H1 (cell line): ENCODE data around the gene TEAD4. TPM values are rescaled to one million over a fixed set of nuclear protein-coding genes. Genes with fewer than 3 reads are reported as not detected.
A peak's percentile ranks its signal among the peaks of the same experiment; 100 is the strongest.

Source experiments
- CTCF ChIA-PET: fragments of 300-600 bp; sonication (Branson Sonifier 250); formaldehyde crosslinking; loops from one replicate; lab custom pipeline; 2021; ENCODE audit not compliant: partially characterized antibody; lab: Charles Lee
- POLR2A ChIA-PET: fragments of 300-600 bp; sonication (Branson Sonifier 250); formaldehyde crosslinking; loops from one replicate; lab custom pipeline; 2021; ENCODE audit warnings: inconsistent platforms; ENCODE audit not compliant: partially characterized antibody; lab: Charles Lee
- DNase-seq, 2 experiments: peaks; one replicate each; pipeline versions ENCODE4 v3.0.0 to v3.0.0-alpha.2; 2010 to 2022; ENCODE audit warnings: low spot score in 2 of 2, low read depth in 1 of 2, mixed read lengths in 1 of 2
- FAIRE-seq: peaks from 2 replicates; lab custom pipeline; 2011; peaks lifted over from hg19 to GRCh38; lab: Jason Lieb, UNC
- H2AFZ ChIP-seq: 2 replicates; pipeline ENCODE4 v1.8.1; 2012; ENCODE audit warnings: low read length, inconsistent platforms
- H2AK5ac ChIP-seq: 2 replicates; pipeline ENCODE4 v1.6.1; 2013; ENCODE audit warnings: low read depth, low read length
- H2BK120ac ChIP-seq: replicated peaks from 2 replicates; pipeline ENCODE3; 2013; ENCODE audit warnings: low read depth, low read length, inconsistent platforms
- H2BK12ac ChIP-seq: 2 replicates; pipeline ENCODE4 v1.6.1; 2013; ENCODE audit warnings: low read depth, low read length
- H2BK15ac ChIP-seq: 2 replicates; pipeline ENCODE4 v1.6.1; 2013; ENCODE audit warnings: low read length
- H2BK20ac ChIP-seq: 2 replicates; pipeline ENCODE4 v1.6.1; 2013; ENCODE audit warnings: low read length
- H2BK5ac ChIP-seq: 2 replicates; pipeline ENCODE4 v1.6.1; 2013; ENCODE audit warnings: low read depth, low read length
- H3K14ac ChIP-seq: 2 replicates; pipeline ENCODE4 v1.6.1; 2013; ENCODE audit warnings: inconsistent platforms; ENCODE audit not compliant: insufficient read length
- H3K18ac ChIP-seq: 2 replicates; pipeline ENCODE4 v1.6.1; 2013; ENCODE audit warnings: low read length; ENCODE audit errors: extremely low read depth
- H3K23ac ChIP-seq: 2 replicates; pipeline ENCODE4 v1.6.1; 2013; ENCODE audit warnings: inconsistent platforms; ENCODE audit not compliant: insufficient read length
- H3K23me2 ChIP-seq: 2 replicates; pipeline ENCODE4 v1.6.1; 2013; ENCODE audit warnings: low read depth, low read length
- H3K27ac ChIP-seq: 2 replicates; pipeline ENCODE4 v1.6.1; 2011; ENCODE audit warnings: low read depth, low read length, inconsistent platforms
- H3K27me3 ChIP-seq, 4 experiments: replicated peaks in 1 of 4; 1 replicate in 1 of 4; 2 replicates in 3 of 4; pipeline versions ENCODE4 v1.6.1 to v1.8.1; 2011 to 2013; ENCODE audit warnings: low read length in 3 of 4, mild to moderate bottlenecking in 3 of 4, inconsistent platforms in 2 of 4, mixed read lengths in 2 of 4, moderate library complexity in 1 of 4; ENCODE audit not compliant: control insufficient read depth in 3 of 4, insufficient read depth in 3 of 4; ENCODE audit errors: extremely low read depth in 1 of 4
- H3K36me3 ChIP-seq, 4 experiments: 2 replicates each; pipeline versions ENCODE4 v1.6.1 to v1.8.1; 2011 to 2013; ENCODE audit warnings: mild to moderate bottlenecking in 4 of 4, low read length in 3 of 4, moderate library complexity in 2 of 4, control low read depth in 1 of 4, inconsistent platforms in 1 of 4; ENCODE audit not compliant: insufficient read depth in 4 of 4, control insufficient read depth in 2 of 4
- H3K4ac ChIP-seq: replicated peaks from 2 replicates; pipeline ENCODE3; 2013; ENCODE audit warnings: low read length, low read depth, mixed read lengths, inconsistent platforms; ENCODE audit not compliant: insufficient read length
- H3K4me1 ChIP-seq, 4 experiments: replicated peaks in 1 of 4; 1 replicate in 1 of 4; 2 replicates in 3 of 4; pipeline versions ENCODE4 v1.6.1 to v1.8.1; 2011 to 2013; ENCODE audit warnings: low read length in 3 of 4, inconsistent platforms in 2 of 4, mixed read lengths in 1 of 4; ENCODE audit not compliant: insufficient read depth in 4 of 4, control insufficient read depth in 3 of 4
- H3K4me2 ChIP-seq, 2 experiments: 2 replicates each; pipeline versions ENCODE4 v1.6.1 to v1.8.1; 2011 to 2013; ENCODE audit warnings: low read depth in 2 of 2, low read length in 2 of 2, control low read depth in 1 of 2, inconsistent platforms in 1 of 2, mild to moderate bottlenecking in 1 of 2; ENCODE audit not compliant: insufficient read depth in 1 of 2
- H3K4me3 ChIP-seq, 4 experiments: fragments of 200-600, 300-600 bp in 1 of 4; sonication (generic), shearing (Covaris generic), sonication (Bioruptor Twin) in 1 of 4; 2 replicates each; pipeline versions ENCODE4 v1.5.1 to v1.8.1; 2011 to 2016; ENCODE audit warnings: low read length in 4 of 4, low read depth in 3 of 4, control low read depth in 2 of 4, inconsistent platforms in 2 of 4, mild to moderate bottlenecking in 2 of 4, mixed read lengths in 1 of 4, moderate library complexity in 1 of 4; ENCODE audit not compliant: insufficient read depth in 2 of 4; ENCODE audit errors: extremely low read depth in 1 of 4
- H3K56ac ChIP-seq: replicated peaks from 2 replicates; pipeline ENCODE3; 2013; ENCODE audit warnings: low read depth, mild to moderate bottlenecking, mixed read lengths, low read length, inconsistent platforms; ENCODE audit not compliant: insufficient read length
- H3K79me1 ChIP-seq: 2 replicates; pipeline ENCODE4 v1.6.1; 2013; ENCODE audit warnings: low read depth, low read length, control low read depth
- H3K79me2 ChIP-seq, 2 experiments: 2 replicates each; pipeline versions ENCODE4 v1.6.1 to v1.8.1; 2012 to 2013; ENCODE audit warnings: low read length in 2 of 2, mild to moderate bottlenecking in 2 of 2, inconsistent platforms in 1 of 2; ENCODE audit not compliant: insufficient read depth in 2 of 2, control insufficient read depth in 1 of 2
- H3K9ac ChIP-seq, 4 experiments: replicated peaks in 1 of 4; 1 replicate in 1 of 4; 2 replicates in 3 of 4; pipeline versions ENCODE4 v1.6.1 to v1.8.1; 2011 to 2013; ENCODE audit warnings: low read depth in 3 of 4, low read length in 3 of 4, control low read depth in 2 of 4, mild to moderate bottlenecking in 2 of 4, moderate library complexity in 2 of 4, inconsistent platforms in 1 of 4; ENCODE audit errors: extremely low read depth in 1 of 4
- H3K9me3 ChIP-seq, 2 experiments: 2 replicates each; pipeline versions ENCODE4 v1.6.1 to v1.8.1; 2012 to 2013; ENCODE audit warnings: mild to moderate bottlenecking in 2 of 2, moderate library complexity in 2 of 2, control low read depth in 1 of 2, inconsistent platforms in 1 of 2, low read depth in 1 of 2, low read length in 1 of 2, mixed read lengths in 1 of 2; ENCODE audit not compliant: insufficient read depth in 2 of 2
- H4K20me1 ChIP-seq, 2 experiments: replicated peaks in 1 of 2; 2 replicates each; pipeline versions ENCODE3 to v1.8.1; 2011 to 2013; ENCODE audit warnings: inconsistent platforms in 2 of 2, low read length in 2 of 2, mild to moderate bottlenecking in 1 of 2; ENCODE audit not compliant: insufficient read depth in 2 of 2, control insufficient read depth in 1 of 2
- H4K5ac ChIP-seq: 2 replicates; pipeline ENCODE4 v1.6.1; 2013; ENCODE audit warnings: low read length, low read depth, mixed read lengths, inconsistent platforms; ENCODE audit not compliant: insufficient read length
- H4K8ac ChIP-seq: 2 replicates; pipeline ENCODE4 v1.8.0; 2013; ENCODE audit warnings: mild to moderate bottlenecking, moderate library complexity, low read length, inconsistent platforms; ENCODE audit not compliant: insufficient read depth; ENCODE audit errors: extremely low read depth
- H4K91ac ChIP-seq: replicated peaks from 2 replicates; pipeline ENCODE3; 2013; ENCODE audit warnings: low read length, mixed read lengths, inconsistent platforms; ENCODE audit not compliant: insufficient read length
- ATF2 ChIP-seq: IDR thresholded peaks from 2 replicates; pipeline ENCODE4 v1.6.1; 2012; ENCODE audit warnings: low read length, inconsistent platforms
- BACH1 ChIP-seq: IDR thresholded peaks from 2 replicates; pipeline ENCODE4 v1.6.1; 2012; ENCODE audit warnings: low read length, improper control_type of control experiment
- CBX8 ChIP-seq: fragments of 300-800, 300-1000 bp; sonication (generic); IDR thresholded peaks from 2 replicates; pipeline ENCODE4 v1.7.1; 2016; ENCODE audit warnings: low read depth, low read length, borderline replicate concordance
- HDAC6 ChIP-seq: IDR thresholded peaks from one replicate; pipeline ENCODE4 v1.7.1; 2012; ENCODE audit warnings: low read depth, mild to moderate bottlenecking, inconsistent platforms, low read length, moderate library complexity
- PHF8 ChIP-seq: fragments of 200-600 bp; sonication (generic); conservative IDR thresholded peaks from 2 replicates; pipeline ENCODE4 v1.7.1; 2012; ENCODE audit warnings: low read depth, mild to moderate bottlenecking, inconsistent platforms, low read length, moderate library complexity
- SAP30 ChIP-seq: fragments of 300-600 bp; sonication (generic); IDR thresholded peaks from 2 replicates; pipeline ENCODE4 v1.7.1; 2012; ENCODE audit warnings: low read length, moderate library complexity, mild to moderate bottlenecking, inconsistent platforms; ENCODE audit not compliant: insufficient read depth, insufficient replicate concordance
- TAF1 ChIP-seq: IDR thresholded peaks from 2 replicates; pipeline ENCODE4 v1.6.1; 2011; ENCODE audit warnings: mild to moderate bottlenecking, low read depth, low read length
- TCF12 ChIP-seq: IDR thresholded peaks from 2 replicates; pipeline ENCODE4 v1.6.1; 2011; ENCODE audit warnings: low read depth, mild to moderate bottlenecking, low read length
- WGBS, 2 experiments: shearing (Covaris generic) in 1 of 2; methylation state at CpG; one replicate each; pipeline versions ENCODE4 v1.1.6 to v1.1.7; 2013 to 2015; ENCODE audit warnings: low lambda C conversion rate in 2 of 2, mixed read lengths in 2 of 2, inconsistent platforms in 1 of 2, low coverage in 1 of 2, missing lambda C conversion rate in 1 of 2; ENCODE audit not compliant: insufficient replicate concordance in 2 of 2, insufficient coverage in 1 of 2, insufficient read length in 1 of 2; ENCODE audit errors: extremely low coverage in 1 of 2, missing lambda C conversion rate in 1 of 2; 5-methylcytosine and 5-hydroxymethylcytosine counted together
- polyA plus RNA-seq, 7 experiments: library from polyadenylated mRNA; depleted of rRNA in 3 of 7; stranded (reverse) in 5 of 7; unstranded in 2 of 7; fragments of >200 nt in 5 of 7; fragments of 200-250 nt in 2 of 7; gene quantifications; 1 replicate in 5 of 7; 2 replicates in 1 of 7; 4 replicates in 1 of 7; pipeline versions ENCODE4 v1.2.1 to v1.2.3, GENCODE V29; 2011 to 2013; ENCODE audit warnings: missing spikeins in 2 of 7, mixed read lengths in 2 of 7
- total RNA-seq: library from RNA; stranded (reverse); fragmentation: NEBNext Ultra II Directional; extraction: Animal tissue kit (Norgen Biotek cat#: 25700); gene quantifications from 2 replicates; pipeline ENCODE4 v1.2.1, GENCODE V29; 2021

Gene TEAD4
- total and polyA plus RNA-seq, 2 of the 8 experiments (the other 6 are each of a cell fraction or from before 2014, with no cell fraction given): 56.7 to 116 TPM

GRCh38 chr12:2988494-2988893 lies 29.3 kb downstream of the TEAD4 start:
- no peak overlapping the region for H3K23ac ChIP-seq
- no peak overlapping the region for H2BK5ac ChIP-seq
- CTCF ChIA-PET: interaction anchor here (0.6 to 1.5 kb wide), 6 partner anchors 12 to 84 kb away, joined by 3 to 5 read pairs (median 3); no protein-coding TSS in a partner anchor
- H3K14ac ChIP-seq: no peak overlapping the region
- H2AK5ac ChIP-seq: no peak overlapping the region
- no peak overlapping the region for H2BK120ac ChIP-seq
- no peak overlapping the region for H3K4me2 ChIP-seq
- FAIRE-seq (peak; percentile 24), DNase-seq (no peak)
- H3K56ac ChIP-seq: no peak overlapping the region
- no peak overlapping the region; the same call in 1 of the 2 replicates for H3K18ac ChIP-seq
- H4K91ac ChIP-seq: no peak overlapping the region
- WGBS, 2 experiments: 92% methylated on average over 5 of the region's 5 CpGs; no CpG with 5 or more reads in 1 of the 2 experiments
- H3K9ac ChIP-seq: no peak overlapping the region
- POLR2A ChIA-PET: interaction anchor here (0.6 to 2.6 kb wide), 7 partner anchors 9 to 103 kb away, joined by 3 to 6 read pairs (median 4); no protein-coding TSS in a partner anchor
- H2BK12ac ChIP-seq: no peak overlapping the region
- H2BK15ac ChIP-seq: no peak overlapping the region
- peaks cover 17% of the 10 kb centered on the region for H3K79me1 ChIP-seq
- H3K27me3 ChIP-seq: no peaks in the 10 kb centered on the region
- H2AFZ ChIP-seq: no peak overlapping the region
- H3K4me3 ChIP-seq: no peak overlapping the region
- no peak overlapping the region for H3K27ac ChIP-seq
- H3K9me3 ChIP-seq: peaks cover 0 to 4% of the 10 kb centered on the region in 2 experiments; a peak in 1 of 4 replicates
- H3K4ac ChIP-seq: no peak overlapping the region
- peaks cover 0 to 9% (median 2%) of the 10 kb centered on the region in 4 experiments; a peak in 3 of 8 replicates for H3K36me3 ChIP-seq
- no peak overlapping the region for H4K8ac ChIP-seq
- no peaks in the 10 kb centered on the region for H3K23me2 ChIP-seq
- peaks cover 4 to 17% of the 10 kb centered on the region in 2 experiments for H4K20me1 ChIP-seq
- TF ChIP-seq TCF12 (no peak), BACH1 (no peak), TAF1 (no peak), PHF8 (no peak), HDAC6 (no peak), ATF2 (no peak), SAP30 (no peak), CBX8 (no peak)
- TF ChIP-seq, all 59 proteins: peak for 0
- Histone ChIP-seq H3K79me2 (peaks cover 12 to 68% of the 10 kb centered on the region in 2 experiments), H4K5ac (no peak overlapping the region), H2BK20ac (peak overlapping the region; percentile 41; the same call in 1 of the 2 replicates), H3K4me1 (peaks cover 0 to 5% (median 0%) of the 10 kb centered on the region in 4 experiments; a peak in 1 of 7 replicates)
